ENCODE results near the gene CNDP1.

DNA sequence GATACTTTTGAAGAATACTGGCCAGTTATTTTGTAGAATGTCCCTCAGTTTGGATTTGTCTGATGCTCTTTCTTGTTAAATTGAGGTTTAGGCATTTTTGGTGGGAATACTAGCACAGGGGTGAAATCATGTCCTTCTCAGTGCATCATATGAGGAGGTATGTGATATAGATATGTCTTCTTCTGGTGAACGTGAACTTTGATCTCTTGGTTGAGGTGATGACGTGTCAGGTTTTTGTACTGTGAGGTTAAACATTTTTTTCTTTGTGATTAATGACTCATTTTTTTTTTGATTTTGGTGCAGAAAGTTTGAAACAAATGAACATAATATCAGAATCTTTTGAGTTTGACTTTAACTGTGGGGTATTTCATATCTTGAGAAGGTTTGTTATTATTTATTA is 74.4 kb downstream of the CNDP1 start:
- TF ChIP-seq, protein P1, sequence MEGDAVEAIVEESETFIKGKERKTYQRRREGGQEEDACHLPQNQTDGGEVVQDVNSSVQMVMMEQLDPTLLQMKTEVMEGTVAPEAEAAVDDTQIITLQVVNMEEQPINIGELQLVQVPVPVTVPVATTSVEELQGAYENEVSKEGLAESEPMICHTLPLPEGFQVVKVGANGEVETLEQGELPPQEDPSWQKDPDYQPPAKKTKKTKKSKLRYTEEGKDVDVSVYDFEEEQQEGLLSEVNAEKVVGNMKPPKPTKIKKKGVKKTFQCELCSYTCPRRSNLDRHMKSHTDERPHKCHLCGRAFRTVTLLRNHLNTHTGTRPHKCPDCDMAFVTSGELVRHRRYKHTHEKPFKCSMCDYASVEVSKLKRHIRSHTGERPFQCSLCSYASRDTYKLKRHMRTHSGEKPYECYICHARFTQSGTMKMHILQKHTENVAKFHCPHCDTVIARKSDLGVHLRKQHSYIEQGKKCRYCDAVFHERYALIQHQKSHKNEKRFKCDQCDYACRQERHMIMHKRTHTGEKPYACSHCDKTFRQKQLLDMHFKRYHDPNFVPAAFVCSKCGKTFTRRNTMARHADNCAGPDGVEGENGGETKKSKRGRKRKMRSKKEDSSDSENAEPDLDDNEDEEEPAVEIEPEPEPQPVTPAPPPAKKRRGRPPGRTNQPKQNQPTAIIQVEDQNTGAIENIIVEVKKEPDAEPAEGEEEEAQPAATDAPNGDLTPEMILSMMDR (IDR thresholded peaks at IDR 0.05) = no peak
- TF ChIP-seq ZFX (IDR thresholded peaks at IDR 0.05; ENCODE audit: borderline replicate concordance) = no peak

Measured in 22Rv1 (cell line).